PC-3 (cell line): ENCODE data around the gene ASXL1. TPM values are rescaled to one million over a fixed set of nuclear protein-coding genes. Genes with fewer than 3 reads are reported as not detected.

Source experiments
- ATAC-seq: fragments of 200-7000 bp; cut with Tn5 transposase; 2 replicates; pipeline ENCODE4 v1.9.1; 2020; ENCODE audit warnings: mild to moderate bottlenecking, moderate library complexity
- BruUV-seq: library from RNA; stranded (reverse); fragments of 400-500 nt; replicated peaks from 2 replicates; lab custom pipeline; 2021; lab: Mats Ljungman, UMichigan
- CTCF ChIA-PET: fragments of 300-600 bp; sonication (Branson Sonifier 250); formaldehyde crosslinking; loops from one replicate; lab custom pipeline; 2022; ENCODE audit warnings: antibody characterized with exemption; lab: Charles Lee
- POLR2A ChIA-PET: fragments of 300-600 bp; sonication (Branson Sonifier 250); formaldehyde crosslinking; loops from one replicate; lab custom pipeline; 2022; ENCODE audit warnings: antibody characterized with exemption; ENCODE audit not compliant: unreplicated experiment; lab: Charles Lee
- DNase-seq: peaks from one replicate; pipeline ENCODE4 v3.0.0-alpha.2; 2015
- H2AFZ ChIP-seq: fragments of 300-600 bp; sonication (generic); 2 replicates; pipeline ENCODE4 v1.6.0; 2016; ENCODE audit warnings: antibody characterized with exemption, low read length
- H3F3A ChIP-seq: fragments of 300-600 bp; sonication (generic); one replicate; pipeline ENCODE4 v1.6.0; 2017; ENCODE audit warnings: antibody characterized with exemption, low read length, control low read depth, mild to moderate bottlenecking; ENCODE audit not compliant: unreplicated experiment
- H3K27ac ChIP-seq: fragments of 300-600 bp; sonication (generic); 2 replicates; pipeline ENCODE4 v1.5.1; 2016; ENCODE audit warnings: mild to moderate bottlenecking, low read length
- H3K27me3 ChIP-seq: fragments of 300-600 bp; sonication (generic); 2 replicates; pipeline ENCODE4 v1.6.1; 2016; ENCODE audit warnings: low read length, mixed read lengths
- H3K36me3 ChIP-seq: fragments of 300-600 bp; sonication (generic); 2 replicates; pipeline ENCODE4 v1.6.1; 2016; ENCODE audit warnings: low read depth, mixed run types, low read length, mixed read lengths
- H3K4me1 ChIP-seq: fragments of 300-600 bp; sonication (generic); 2 replicates; pipeline ENCODE4 v1.5.1; 2016; ENCODE audit warnings: low read length; ENCODE audit not compliant: insufficient read depth
- H3K4me2 ChIP-seq: fragments of 300-600 bp; sonication (generic); 2 replicates; pipeline ENCODE4 v1.6.0; 2016; ENCODE audit warnings: low read length
- H3K4me3 ChIP-seq: fragments of 300-600 bp; sonication (generic); 2 replicates; pipeline ENCODE4 v1.5.1; 2016; ENCODE audit warnings: mild to moderate bottlenecking, low read length, mixed read lengths
- H3K79me2 ChIP-seq: fragments of 300-600 bp; sonication (generic); 2 replicates; pipeline ENCODE4 v1.6.1; 2017; ENCODE audit warnings: low read length, mixed read lengths
- H3K9ac ChIP-seq: fragments of 300-600 bp; sonication (generic); 2 replicates; pipeline ENCODE4 v1.6.0; 2016; ENCODE audit warnings: mild to moderate bottlenecking, low read length
- H3K9me2 ChIP-seq: fragments of 300-600 bp; sonication (generic); replicated peaks from 2 replicates; pipeline ENCODE4 v1.6.1; 2016; ENCODE audit warnings: mixed run types, low read length, mixed read lengths
- H3K9me3 ChIP-seq: fragments of 300-600 bp; sonication (generic); 2 replicates; pipeline ENCODE4 v1.6.1; 2016; ENCODE audit warnings: low read length, mixed read lengths
- H4K20me1 ChIP-seq: fragments of 300-600 bp; sonication (generic); 2 replicates; pipeline ENCODE4 v1.6.1; 2016; ENCODE audit warnings: low read length, mixed read lengths
- CTCF ChIP-seq: fragments of 300-600 bp; sonication (generic); conservative IDR thresholded peaks from 2 replicates; pipeline ENCODE4 v1.5.1; 2017; ENCODE audit warnings: antibody characterized with exemption, low read depth, mild to moderate bottlenecking, low read length
- EZH2 ChIP-seq: fragments of 300-600 bp; sonication (generic); IDR thresholded peaks from one replicate; pipeline ENCODE4 v1.6.1; 2017; ENCODE audit warnings: antibody characterized with exemption, mild to moderate bottlenecking, low read length; ENCODE audit not compliant: unreplicated experiment
- EZH2phosphoT487 ChIP-seq: fragments of 300-600 bp; sonication (generic); IDR thresholded peaks from 2 replicates; pipeline ENCODE4 v1.6.1; 2018; ENCODE audit warnings: mild to moderate bottlenecking, antibody characterized with exemption, low read length, borderline replicate concordance
- intact Hi-C: fragments of 100-400 bp; cut with micrococcal nuclease; formaldehyde crosslinking; loops from 2 replicates; pipeline ENCODE4 v1.9.0; 2023
- total RNA-seq: library from RNA; depleted of rRNA; stranded (reverse); fragments of >200 nt; gene quantifications from 2 replicates; pipeline ENCODE4 v1.2.3, GENCODE V29; 2014

ASXL1 gene
- total RNA-seq, 1 experiment from 2014 or later: 42.8 TPM

- no peaks in the 10 kb centered on the region for H3K79me2 ChIP-seq
- DNase-seq (no peak), ATAC-seq (no peak)
- H3K4me3 ChIP-seq: no peak overlapping the region
- no peaks in the 10 kb centered on the region for H3K9me3 ChIP-seq
- no peak overlapping the region for H3K27ac ChIP-seq
- CTCF ChIA-PET: interaction anchor here (0.5 to 0.7 kb wide), 2 partner anchors 22 to 56 kb away, joined by 6 to 11 read pairs; no protein-coding TSS in a partner anchor
- BruUV-seq: no TSS peak
- H3K9me2 ChIP-seq: no peaks in the 10 kb centered on the region
- intact Hi-C loops: no loop called here
- H4K20me1 ChIP-seq: no peaks in the 10 kb centered on the region
- POLR2A ChIA-PET: no interaction called here
- TF ChIP-seq CTCF (no peak), EZH2phosphoT487 (no peak), EZH2 (no peak)
- no peaks in the 10 kb centered on the region for H3K36me3 ChIP-seq
- no peaks in the 10 kb centered on the region for H3K27me3 ChIP-seq
- no peaks in the 10 kb centered on the region for H3F3A ChIP-seq
- H3K4me1 ChIP-seq: peaks cover 3% of the 10 kb centered on the region; the same call in 1 of the 2 replicates
- H3K4me2 ChIP-seq: no peak overlapping the region
- H3K9ac ChIP-seq: no peak overlapping the region
- no peak overlapping the region for H2AFZ ChIP-seq
Measured at GRCh38 chr20:32453467-32454163, 95.5 kb downstream of the ASXL1 start.

- H2AFZ ChIP-seq: no peak overlapping the region
- H3K36me3 ChIP-seq: no peaks in the 10 kb centered on the region
- no peaks in the 10 kb centered on the region for H3K9me3 ChIP-seq
- H4K20me1 ChIP-seq: no peaks in the 10 kb centered on the region
- H3K79me2 ChIP-seq: no peaks in the 10 kb centered on the region
- intact Hi-C loops: no loop called here
- no TSS peak for BruUV-seq
- TF ChIP-seq EZH2phosphoT487: no peak
- TF ChIP-seq CTCF: no peak
- TF ChIP-seq EZH2: no peak
- no peaks in the 10 kb centered on the region for H3K27me3 ChIP-seq
- H3K9ac ChIP-seq: no peak overlapping the region
- no peak for DNase-seq
- H3K27ac ChIP-seq: no peak overlapping the region
- peaks cover 3% of the 10 kb centered on the region; the same call in 1 of the 2 replicates for H3K4me1 ChIP-seq
- H3K4me3 ChIP-seq: no peak overlapping the region
- ChIA-PET POLR2A (no interaction called here), CTCF (interaction anchor here (0.5 to 0.7 kb wide), 2 partner anchors 21 to 55 kb away, joined by 6 to 11 read pairs; no protein-coding TSS in a partner anchor)
- no peak for ATAC-seq
- no peaks in the 10 kb centered on the region for H3K9me2 ChIP-seq
- no peaks in the 10 kb centered on the region for H3F3A ChIP-seq
- no peak overlapping the region for H3K4me2 ChIP-seq
Measured at GRCh38 chr20:32454164-32455145, 96.3 kb downstream of the ASXL1 start.
